ENCODE data around the gene MSRB1.

Gene MSRB1

DNA sequence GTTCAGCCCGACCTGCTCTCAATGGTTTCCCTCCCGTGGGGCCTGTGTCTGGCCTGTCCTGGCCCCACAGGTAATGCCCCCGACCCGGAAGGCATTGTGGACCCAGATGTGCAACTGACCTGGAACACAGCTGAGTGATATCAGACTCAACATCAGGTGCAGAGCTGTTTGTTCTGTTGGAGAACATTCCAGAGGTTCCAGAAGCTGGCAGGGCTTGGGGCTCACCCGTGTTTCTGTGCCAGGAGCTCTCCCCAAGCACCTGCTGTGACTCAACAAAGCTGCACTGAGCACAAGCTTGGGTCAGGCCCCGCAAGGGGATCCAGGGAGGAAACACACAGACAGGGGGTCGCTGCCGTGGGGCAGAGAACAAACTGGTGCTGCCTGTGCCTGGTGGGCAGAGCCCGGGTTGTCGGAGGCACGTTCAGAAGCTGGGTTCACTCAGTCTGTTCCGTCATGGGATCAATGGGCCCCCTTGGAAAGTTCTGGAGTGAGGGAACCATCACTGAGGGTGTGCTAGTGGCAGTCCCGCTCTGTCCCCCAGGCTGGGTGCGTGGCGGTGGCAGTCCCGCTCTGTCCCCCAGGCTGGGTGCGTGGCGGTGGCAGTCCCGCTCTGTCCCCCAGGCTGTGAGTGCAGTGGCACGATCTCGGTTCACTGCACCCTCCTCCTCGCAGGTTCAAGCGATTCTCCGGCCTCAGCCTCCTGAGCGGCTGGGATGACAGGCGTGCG, 46.9 kb downstream of the MSRB1 start:
- DNase-seq: no peak

GRCh38 chr16:1895068-1895467, 47.9 kb downstream of the MSRB1 start:
- no peak for DNase-seq

DNA sequence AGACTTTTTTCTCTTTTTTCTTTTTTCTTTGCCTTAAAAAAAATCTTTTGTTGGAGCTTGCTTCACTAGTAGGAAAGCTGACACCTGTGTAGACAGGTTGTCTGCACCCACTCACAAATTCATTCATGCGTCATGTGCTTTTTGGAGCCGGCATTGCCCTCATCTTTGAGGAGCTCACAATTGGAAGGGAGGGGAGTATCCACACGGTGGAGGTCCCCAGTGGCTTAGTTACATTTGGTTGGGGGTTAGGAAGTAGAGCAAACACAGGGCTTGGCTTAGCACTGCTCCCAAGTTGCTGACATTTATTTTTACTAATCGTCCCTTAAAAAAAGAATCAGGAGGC, 52.3 kb downstream of the MSRB1 start:
- no peak for DNase-seq

DNA sequence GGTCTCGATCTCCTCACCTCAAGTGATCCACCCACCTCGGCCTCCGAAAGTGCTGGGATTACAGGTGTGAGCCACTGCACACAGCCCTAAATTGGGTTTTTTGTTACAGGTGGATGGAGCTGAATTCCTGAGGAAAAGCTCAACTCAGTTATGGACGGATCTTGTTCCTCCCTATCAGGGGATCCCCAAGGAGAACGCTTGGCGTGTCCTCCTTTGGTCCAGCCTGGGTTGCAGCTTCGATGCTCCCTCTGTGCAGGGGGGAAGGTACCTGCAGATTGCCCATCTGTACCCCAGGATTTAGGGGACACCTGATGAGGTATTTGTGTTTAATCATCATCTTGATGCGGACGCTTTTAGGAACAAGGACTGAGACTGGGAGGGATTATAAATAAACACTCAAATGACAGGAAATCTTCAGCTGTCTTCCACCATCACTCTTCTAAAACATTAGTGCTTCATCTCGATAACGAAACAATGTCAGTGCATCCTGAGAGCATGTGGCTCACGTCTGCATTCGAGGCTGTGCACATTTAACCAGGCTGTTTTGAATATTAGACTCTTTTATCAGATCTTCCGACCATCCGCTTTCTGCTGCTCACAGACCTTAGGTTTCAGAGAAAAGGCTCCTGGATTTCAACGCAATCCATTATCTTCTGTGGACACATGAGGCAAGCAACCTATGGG, 52.8 kb downstream of the MSRB1 start:
- DNase-seq: no peak
